CD14-positive monocyte (primary cell): ENCODE results near the gene LGALS3BP. TPM values are rescaled to one million over a fixed set of nuclear protein-coding genes. Genes with fewer than 3 reads are reported as not detected.

ENCODE experiments used
- DNase-seq, 3 donors: peaks; one replicate each; pipeline ENCODE4 v3.0.0-alpha.2; 2011 to 2022
- H2AFZ ChIP-seq: 2 replicates; pipeline ENCODE4 v1.6.0; 2012; ENCODE audit warnings: mild to moderate bottlenecking, low read depth, low read length, inconsistent platforms; ENCODE audit not compliant: insufficient read depth, poor library complexity, severe bottlenecking
- H3K27ac ChIP-seq, 2 donors: 1 replicate in 1 of 2; 2 replicates in 1 of 2; pipeline ENCODE4 v1.5.1; 2012 to 2013; ENCODE audit warnings: low read length in 2 of 2, control low read depth in 1 of 2, inconsistent platforms in 1 of 2, low read depth in 1 of 2, mild to moderate bottlenecking in 1 of 2
- H3K27me3 ChIP-seq, 2 donors: one replicate each; pipeline versions ENCODE4 v1.6.0 to v1.6.1; 2011 to 2013; ENCODE audit warnings: low read length in 2 of 2; ENCODE audit not compliant: control insufficient read depth in 2 of 2, insufficient read depth in 2 of 2
- H3K36me3 ChIP-seq, 2 donors: replicated peaks in 1 of 2; 1 replicate in 1 of 2; 2 replicates in 1 of 2; pipeline versions ENCODE4 v1.5.1 to v1.6.1; 2012 to 2013; ENCODE audit warnings: low read length in 2 of 2, control low read depth in 1 of 2, inconsistent platforms in 1 of 2, mild to moderate bottlenecking in 1 of 2; ENCODE audit not compliant: insufficient read depth in 2 of 2, control insufficient read depth in 1 of 2
- H3K4me1 ChIP-seq, 2 donors: 1 replicate in 1 of 2; 2 replicates in 1 of 2; pipeline versions ENCODE4 v1.5.1 to v1.6.1; 2012 to 2013; ENCODE audit warnings: low read length in 2 of 2, control low read depth in 1 of 2, inconsistent platforms in 1 of 2, mild to moderate bottlenecking in 1 of 2, moderate library complexity in 1 of 2; ENCODE audit not compliant: insufficient read depth in 2 of 2, control insufficient read depth in 1 of 2
- H3K4me2 ChIP-seq: replicated peaks from 2 replicates; pipeline ENCODE3; 2012; ENCODE audit warnings: low read length, moderate library complexity, mild to moderate bottlenecking; ENCODE audit not compliant: poor library complexity, severe bottlenecking; ENCODE audit errors: extremely low read depth
- H3K4me3 ChIP-seq, 3 experiments: fragments of 200-600 bp in 1 of 3; sonication (generic) in 1 of 3; replicated peaks in 1 of 3; 1 replicate in 2 of 3; 2 replicates in 1 of 3; pipeline ENCODE4 v1.5.1; 2011 to 2013; ENCODE audit warnings: low read length in 3 of 3, mild to moderate bottlenecking in 3 of 3, control low read depth in 2 of 3, low read depth in 2 of 3, inconsistent platforms in 1 of 3, moderate library complexity in 1 of 3
- H3K79me2 ChIP-seq: 2 replicates; pipeline ENCODE4 v1.6.0; 2012; ENCODE audit warnings: mild to moderate bottlenecking, control low read depth, inconsistent platforms, low read length, moderate library complexity; ENCODE audit not compliant: insufficient read depth
- H3K9ac ChIP-seq: 2 replicates; pipeline ENCODE4 v1.6.0; 2017; ENCODE audit warnings: low read length, mild to moderate bottlenecking; ENCODE audit not compliant: insufficient read depth, poor library complexity, severe bottlenecking
- H3K9me3 ChIP-seq, 2 donors: replicated peaks in 1 of 2; 1 replicate in 1 of 2; 2 replicates in 1 of 2; pipeline versions ENCODE4 v1.5.1 to v1.6.1; 2012 to 2013; ENCODE audit warnings: low read length in 2 of 2, control low read depth in 1 of 2; ENCODE audit not compliant: control insufficient read depth in 1 of 2, insufficient read depth in 1 of 2
- H4K20me1 ChIP-seq: 2 replicates; pipeline ENCODE4 v1.6.0; 2012; ENCODE audit warnings: mild to moderate bottlenecking, low read length, control low read depth, moderate library complexity; ENCODE audit not compliant: insufficient read depth
- H3K27ac Mint-ChIP-seq, 7 donors: one replicate each; pipeline ENCODE4 v1.8.0; 2020; ENCODE audit warnings: mild to moderate bottlenecking in 7 of 7, mixed read lengths in 7 of 7, moderate library complexity in 6 of 7, inconsistent platforms in 2 of 7
- H3K27me3 Mint-ChIP-seq, 3 donors: one replicate each; pipeline ENCODE4 v1.8.0; 2021 to 2022; ENCODE audit warnings: low read depth in 3 of 3, mild to moderate bottlenecking in 3 of 3, mixed read lengths in 3 of 3, moderate library complexity in 3 of 3, inconsistent platforms in 1 of 3
- H3K36me3 Mint-ChIP-seq, 2 donors: one replicate each; pipeline ENCODE4 v1.8.0; 2020; ENCODE audit warnings: mixed read lengths in 2 of 2, inconsistent platforms in 1 of 2, mild to moderate bottlenecking in 1 of 2
- H3K4me1 Mint-ChIP-seq: one replicate; pipeline ENCODE4 v1.8.0; 2020; ENCODE audit warnings: mild to moderate bottlenecking, mixed read lengths
- H3K4me3 Mint-ChIP-seq, 2 donors: one replicate each; pipeline ENCODE4 v1.8.0; 2020; ENCODE audit warnings: mild to moderate bottlenecking in 2 of 2, mixed read lengths in 2 of 2, moderate library complexity in 1 of 2
- H3K9me3 Mint-ChIP-seq, 7 donors: one replicate each; pipeline ENCODE4 v1.8.0; 2020 to 2022; ENCODE audit warnings: mixed read lengths in 7 of 7, mild to moderate bottlenecking in 6 of 7, moderate library complexity in 6 of 7, inconsistent platforms in 2 of 7
- CTCF ChIP-seq: fragments of 200-600 bp; IDR thresholded peaks from one replicate; pipeline ENCODE4 v1.8.0; 2022; ENCODE audit warnings: antibody characterized with exemption, mild to moderate bottlenecking
- WGBS: methylation state at CpG from one replicate; pipeline ENCODE4 v1.1.5; 2013; ENCODE audit warnings: missing lambda C conversion rate; ENCODE audit not compliant: insufficient coverage; 5-methylcytosine and 5-hydroxymethylcytosine counted together
- intact Hi-C, 2 donors: fragments of 100-400 bp; cut with micrococcal nuclease; formaldehyde crosslinking; loops; one replicate each; pipeline versions ENCODE4 v1.15.0 to v1.15.1; 2023
- polyA plus RNA-seq, 3 donors: library from polyadenylated mRNA; depleted of rRNA in 1 of 3; unstranded in 2 of 3; stranded (reverse) in 1 of 3; fragments of 300-500 nt in 2 of 3; fragments of >200 nt in 1 of 3; fragmentation: Illumina TruSeq in 2 of 3; gene quantifications; 1 replicate in 2 of 3; 2 replicates in 1 of 3; pipeline ENCODE4 v1.2.3, GENCODE V29; 2012 to 2021

Gene LGALS3BP
- polyA plus RNA-seq, 3 donors, result 11.4 to 12.0 (median 11.7) TPM

- H3K4me1 ChIP-seq, result peaks cover 26% of the 10 kb centered on the region in 2 donors
Observed at GRCh38 chr17:78991017-78991738, 11.5 kb upstream of the LGALS3BP start.

More at GRCh38 chr17:78991017-78991738, 11.5 kb upstream of the LGALS3BP start:
- H3K4me2 ChIP-seq, result no peak overlapping the region
- no peaks in the 10 kb centered on the region for H3K27me3 ChIP-seq
- TF ChIP-seq CTCF, result no peak
- no peaks in the 10 kb centered on the region for H3K9me3 ChIP-seq
- H3K36me3 ChIP-seq, result peaks cover 56 to 62% of the 10 kb centered on the region in 2 donors
- WGBS, result 97% methylated on average over 23 of the region's 33 CpGs
- H3K4me3 Mint-ChIP-seq, result no peak overlapping the region
- H3K27ac Mint-ChIP-seq, result peak overlapping the region in 1 of 7 donors; percentile 5
- peaks cover 0 to 2% (median 0%) of the 10 kb centered on the region in 7 donors for H3K9me3 Mint-ChIP-seq
- no peak overlapping the region for H2AFZ ChIP-seq
- H3K9ac ChIP-seq, result no peak overlapping the region
- peaks cover 47 to 68% of the 10 kb centered on the region in 2 donors for H3K36me3 Mint-ChIP-seq
- peaks cover 27% of the 10 kb centered on the region for H3K4me1 Mint-ChIP-seq
- H4K20me1 ChIP-seq, result peaks cover 46% of the 10 kb centered on the region
- intact Hi-C loops, result no loop called here
- peaks cover 0 to 1% (median 0%) of the 10 kb centered on the region in 3 donors for H3K27me3 Mint-ChIP-seq
- DNase-seq, result no peak
- peaks cover 17% of the 10 kb centered on the region for H3K79me2 ChIP-seq
- no peak overlapping the region for H3K4me3 ChIP-seq
- H3K27ac ChIP-seq, result no peak overlapping the region
